Fibroblast of skin of abdomen (primary cell): Measurements from ENCODE around the gene CERS6.

Experiments
- DNase-seq: peaks from one replicate; pipeline ENCODE4 v3.0.0-alpha.2; 2013

CERS6 gene

DNA sequence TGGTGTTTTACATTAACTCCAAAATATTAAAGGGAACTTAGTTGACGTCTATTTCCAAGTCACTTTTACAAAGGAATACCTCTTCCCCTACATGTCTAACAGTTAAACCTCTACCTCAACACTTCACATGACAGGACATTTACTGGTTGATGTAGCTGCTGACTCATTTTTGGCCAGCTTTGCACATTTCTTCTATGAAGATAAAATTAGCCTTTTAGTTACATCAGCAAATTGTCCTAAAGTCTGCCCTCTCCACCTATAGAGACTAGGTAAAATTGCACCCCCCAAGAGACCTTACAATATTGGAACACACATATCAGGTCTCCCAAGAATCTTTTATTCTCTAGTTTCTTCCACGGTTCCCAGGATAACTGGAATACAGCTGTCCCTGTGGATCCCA, 10.1 kb upstream of the CERS6 start:
- no peak for DNase-seq

DNA sequence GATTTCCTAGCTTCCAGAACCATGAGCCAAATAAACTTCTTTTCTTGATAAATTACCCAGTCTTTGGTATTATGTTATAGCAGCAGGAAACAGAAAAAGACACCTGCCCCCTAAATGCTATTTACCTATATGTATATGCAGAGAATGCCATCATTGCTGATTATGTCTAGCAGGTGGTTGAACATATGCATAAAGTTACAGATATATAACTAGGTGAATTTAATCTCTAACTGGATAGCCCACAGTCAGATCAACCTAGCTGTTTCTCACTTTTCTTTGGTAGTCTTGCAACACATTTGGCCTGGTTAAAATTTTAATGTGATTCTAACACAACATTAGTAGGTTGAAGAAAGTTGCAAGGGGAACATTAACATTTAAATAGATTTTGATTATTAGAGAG, 7.1 kb upstream of the CERS6 start:
- DNase-seq = no peak

- DNase-seq = peak; percentile 55
These were observed 6.7 kb upstream of the CERS6 start for GRCh38 chr2:168449419-168449818.

DNA sequence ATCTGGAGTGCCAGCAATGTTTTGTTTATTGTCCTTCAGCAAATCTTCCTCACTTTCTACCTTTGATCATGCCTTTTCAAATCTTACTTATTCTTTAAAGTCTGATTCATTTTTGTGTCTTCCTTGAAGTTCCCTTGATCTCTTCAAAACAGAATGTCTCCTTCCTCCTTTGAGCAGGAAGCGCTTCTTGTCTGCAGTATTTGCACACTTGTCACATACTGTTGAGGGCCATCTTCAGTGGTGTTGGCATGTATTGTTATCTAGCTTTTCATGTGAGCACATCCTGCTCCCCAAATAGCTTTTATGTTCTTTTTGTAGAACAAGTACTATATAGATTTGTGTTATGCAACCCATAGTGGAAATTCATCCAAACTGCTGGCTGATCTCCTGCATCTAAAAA, 5.9 kb upstream of the CERS6 start:
- no peak for DNase-seq

DNA sequence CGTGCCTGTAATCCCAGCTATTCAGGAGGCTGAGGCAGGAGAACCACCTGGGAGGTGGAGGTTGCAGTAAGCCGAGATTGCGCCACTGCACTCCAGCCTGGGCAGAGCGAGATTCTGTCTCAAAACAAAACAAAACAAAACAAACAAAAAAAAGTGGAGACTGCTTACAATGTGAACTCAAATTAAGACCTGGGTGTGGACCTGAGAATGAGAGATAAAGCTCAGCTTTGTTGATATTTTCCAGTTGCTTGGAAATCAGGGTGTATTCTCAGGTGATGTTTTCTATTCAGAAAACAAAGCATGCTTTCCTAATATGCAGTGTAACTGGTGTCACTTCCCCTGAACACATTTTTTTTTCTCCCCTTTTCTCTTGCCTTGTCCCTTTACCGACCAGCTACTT, 5.3 kb upstream of the CERS6 start:
- DNase-seq = no peak

DNA sequence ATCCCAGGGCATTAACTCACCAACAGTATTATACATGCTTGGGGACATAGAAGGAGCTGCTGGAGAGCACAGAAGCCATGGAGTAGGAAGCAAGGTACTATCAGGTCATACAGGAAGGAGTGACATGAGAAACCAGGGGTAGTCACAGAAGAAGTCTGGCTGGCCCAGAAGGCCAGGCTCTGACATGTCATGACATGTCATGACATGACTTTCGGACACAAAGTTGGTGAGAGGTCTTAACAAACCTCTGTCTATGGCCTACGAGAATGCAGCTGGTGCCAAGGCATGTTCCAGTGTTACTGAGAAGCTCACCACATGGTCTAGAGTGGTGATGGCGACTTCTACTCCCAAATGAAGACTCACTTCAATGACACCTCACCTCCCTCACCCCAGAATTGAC, 3.3 kb upstream of the CERS6 start:
- DNase-seq = no peak

DNA sequence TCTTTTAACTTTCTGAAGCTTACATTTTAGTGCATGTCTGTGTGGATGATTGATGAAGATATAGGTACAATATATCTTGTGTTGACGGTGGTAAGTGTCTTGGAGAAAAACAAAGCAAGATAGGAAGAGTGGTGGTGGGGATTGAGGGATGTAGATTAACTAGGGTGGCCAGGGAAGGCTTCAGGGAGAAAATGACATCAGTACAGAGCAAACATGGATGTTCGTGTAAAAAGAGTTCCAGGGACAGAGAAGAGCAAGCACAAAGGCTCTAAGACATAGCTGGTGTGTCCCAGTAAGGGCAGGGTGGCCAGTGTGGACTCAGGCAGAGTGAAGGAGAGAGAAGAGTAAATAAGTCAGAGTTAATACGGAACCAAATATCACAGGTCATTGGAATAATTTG, 2.7 kb upstream of the CERS6 start:
- DNase-seq = no peak

GRCh38 chr2:168454737-168455644, 1.1 kb upstream of the CERS6 start:
- no peak for DNase-seq

DNA sequence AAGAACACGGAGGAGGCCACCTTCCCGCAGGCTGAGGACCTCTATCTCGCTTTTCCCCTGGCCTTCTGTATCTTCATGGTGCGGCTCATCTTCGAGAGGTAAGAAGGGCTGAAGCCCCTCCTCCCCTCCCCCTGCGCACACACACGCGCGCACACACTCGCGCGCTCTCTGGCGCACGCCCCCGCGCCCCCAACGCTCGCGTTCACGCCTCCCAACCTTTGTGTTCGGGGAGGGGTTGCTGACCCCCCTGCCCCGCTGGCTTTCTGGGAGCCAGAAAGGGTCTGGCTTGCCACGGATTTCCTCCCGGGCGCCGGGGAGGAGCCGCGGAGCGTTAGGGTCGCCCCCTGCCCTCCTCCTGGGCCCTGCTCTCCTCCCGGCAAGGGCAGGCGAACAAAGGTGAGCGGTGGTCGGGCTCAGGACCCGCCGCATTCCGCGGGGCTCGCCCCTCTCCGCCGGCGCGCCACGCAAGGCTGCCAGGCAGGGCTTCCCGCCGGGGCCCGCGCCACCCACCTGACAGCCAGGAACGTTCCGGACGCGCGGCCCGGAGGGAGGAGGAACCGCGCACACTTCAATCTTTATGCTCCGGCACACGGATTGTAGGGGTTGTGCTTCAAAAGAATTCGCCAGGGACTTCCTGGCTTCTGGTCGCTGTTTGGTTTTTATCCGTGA, 583 bp downstream of the CERS6 start:
- DNase-seq = peak; percentile 33

DNA sequence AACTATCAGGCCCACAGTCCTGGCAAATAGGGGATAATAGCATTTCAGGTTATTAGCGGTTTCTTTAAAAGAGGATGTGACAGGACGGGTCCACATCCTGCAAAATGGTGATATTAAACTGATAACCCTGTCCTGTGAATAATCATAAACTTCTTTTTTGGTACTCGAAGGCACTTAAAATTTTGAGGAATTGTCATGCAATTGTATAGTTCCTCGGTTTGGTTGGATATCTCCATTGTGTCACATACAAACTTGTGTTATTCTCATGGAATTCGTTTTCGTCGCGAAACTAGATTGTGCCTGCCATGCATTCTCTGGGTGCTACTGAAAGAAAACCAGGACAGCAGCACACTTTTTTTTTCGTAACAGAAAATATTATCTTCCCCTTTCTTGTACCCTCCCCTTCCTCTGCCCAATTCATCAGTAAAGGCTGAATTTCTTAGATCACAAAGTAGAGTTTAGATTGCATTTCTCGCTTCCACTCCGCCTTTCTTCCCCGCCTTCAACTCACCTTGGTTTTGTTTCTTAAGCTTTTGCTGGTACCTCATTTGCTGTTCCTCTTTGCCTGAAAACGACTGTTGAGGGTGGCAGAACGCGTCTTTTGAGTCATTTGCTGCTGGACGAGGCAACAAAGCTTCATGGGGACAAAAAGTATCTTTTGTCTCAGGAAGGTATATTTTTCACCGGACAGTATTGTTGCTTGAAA, 1.3 kb downstream of the CERS6 start:
- no peak for DNase-seq

DNA sequence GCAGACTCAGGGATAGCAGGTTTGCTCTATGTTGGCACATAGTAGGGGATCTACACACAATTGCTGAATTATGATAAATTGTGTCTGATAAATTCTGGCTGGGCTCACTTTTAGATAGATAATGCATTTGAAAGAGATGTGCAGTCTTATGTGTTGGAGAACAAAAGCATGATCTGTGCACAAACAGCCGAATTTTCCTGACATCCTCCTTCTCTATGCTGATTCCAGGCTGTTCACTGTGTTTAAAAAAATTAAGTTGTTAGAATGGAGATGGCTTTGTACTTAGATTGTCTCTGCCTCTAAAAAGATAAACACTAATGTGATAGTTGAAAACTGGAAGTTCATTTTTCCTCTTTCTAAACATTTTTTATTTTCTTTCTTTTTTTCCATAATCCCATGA, 2.1 kb downstream of the CERS6 start:
- no peak for DNase-seq

DNA sequence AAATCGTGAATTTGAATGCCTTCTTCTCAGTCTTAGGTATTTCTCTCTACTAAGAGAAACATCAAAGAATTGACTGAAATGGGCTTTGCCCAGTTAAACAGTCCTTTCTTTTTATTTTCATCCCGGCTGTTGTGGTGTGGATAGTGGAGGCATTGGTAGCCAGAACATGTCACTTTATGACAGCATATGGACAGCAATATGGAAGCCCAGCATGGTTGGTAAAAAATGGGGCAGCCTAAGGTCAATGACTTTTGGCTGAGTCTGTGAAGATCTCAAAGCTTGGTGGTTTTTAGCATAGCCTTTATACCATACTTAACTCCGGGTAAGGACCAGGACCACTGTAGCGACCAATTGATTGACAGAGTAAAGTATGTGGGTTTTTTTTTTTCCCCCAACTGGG, 3.2 kb downstream of the CERS6 start:
- no peak for DNase-seq

GRCh38 chr2:168460571-168460970, 4.5 kb downstream of the CERS6 start:
- DNase-seq = no peak

- DNase-seq = no peak
These were observed 5.3 kb downstream of the CERS6 start for GRCh38 chr2:168461178-168461941.

- DNase-seq = no peak
These were observed 5.9 kb downstream of the CERS6 start for GRCh38 chr2:168461942-168462331.

DNA sequence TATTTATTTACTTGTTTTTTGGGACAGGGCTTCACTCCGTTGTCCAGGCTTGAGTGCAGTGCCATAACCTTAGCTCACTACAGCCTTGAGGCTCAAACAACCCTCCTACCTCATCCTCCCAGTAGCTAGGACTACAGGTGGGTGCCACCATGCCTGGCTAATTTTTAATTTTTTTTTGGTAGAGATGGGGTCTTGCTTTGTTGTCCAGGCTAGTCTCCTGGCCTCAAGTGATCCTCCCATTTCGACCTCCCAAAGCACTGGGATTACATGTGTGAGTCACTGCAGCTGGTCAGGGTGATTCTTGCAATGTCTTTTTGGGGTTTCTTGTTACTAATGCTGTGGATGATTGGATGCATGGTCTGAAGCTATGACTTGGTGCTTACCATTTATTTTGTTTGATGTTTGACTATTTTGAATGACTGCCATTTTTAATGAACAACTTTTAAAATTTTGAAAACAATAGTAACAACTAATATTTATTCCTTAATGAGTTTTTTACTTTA, 6.5 kb downstream of the CERS6 start:
- DNase-seq = no peak

GRCh38 chr2:168465594-168465993, 9.5 kb downstream of the CERS6 start:
- peak; percentile 12 for DNase-seq

GRCh38 chr2:168466190-168466737, 10.2 kb downstream of the CERS6 start:
- no peak for DNase-seq

GRCh38 chr2:168466834-168467565, 10.9 kb downstream of the CERS6 start:
- DNase-seq = no peak

DNA sequence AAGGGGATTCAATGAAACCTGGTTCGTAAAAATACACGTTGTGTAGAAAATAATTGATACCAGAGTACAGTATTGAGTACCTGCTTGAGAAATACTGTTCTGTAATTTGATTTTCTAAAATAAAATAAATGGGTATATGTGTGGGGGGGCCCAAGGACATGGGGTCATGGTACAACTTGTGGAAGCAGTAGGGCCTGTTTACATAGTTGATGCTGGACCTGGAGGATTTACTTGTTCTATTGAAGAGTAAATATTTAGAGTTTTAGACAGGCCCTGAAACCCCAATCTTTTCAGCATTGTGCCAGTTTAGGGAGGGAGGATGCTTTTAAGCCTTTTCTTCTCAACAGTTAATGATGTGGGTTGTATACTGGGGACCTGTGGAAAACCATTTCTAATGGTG, 11.7 kb downstream of the CERS6 start:
- no peak for DNase-seq

- no peak for DNase-seq
These were observed 12.3 kb downstream of the CERS6 start for GRCh38 chr2:168468354-168468753.
